ENCODE measurements around the gene LYPLAL1.

Gene LYPLAL1

DNA sequence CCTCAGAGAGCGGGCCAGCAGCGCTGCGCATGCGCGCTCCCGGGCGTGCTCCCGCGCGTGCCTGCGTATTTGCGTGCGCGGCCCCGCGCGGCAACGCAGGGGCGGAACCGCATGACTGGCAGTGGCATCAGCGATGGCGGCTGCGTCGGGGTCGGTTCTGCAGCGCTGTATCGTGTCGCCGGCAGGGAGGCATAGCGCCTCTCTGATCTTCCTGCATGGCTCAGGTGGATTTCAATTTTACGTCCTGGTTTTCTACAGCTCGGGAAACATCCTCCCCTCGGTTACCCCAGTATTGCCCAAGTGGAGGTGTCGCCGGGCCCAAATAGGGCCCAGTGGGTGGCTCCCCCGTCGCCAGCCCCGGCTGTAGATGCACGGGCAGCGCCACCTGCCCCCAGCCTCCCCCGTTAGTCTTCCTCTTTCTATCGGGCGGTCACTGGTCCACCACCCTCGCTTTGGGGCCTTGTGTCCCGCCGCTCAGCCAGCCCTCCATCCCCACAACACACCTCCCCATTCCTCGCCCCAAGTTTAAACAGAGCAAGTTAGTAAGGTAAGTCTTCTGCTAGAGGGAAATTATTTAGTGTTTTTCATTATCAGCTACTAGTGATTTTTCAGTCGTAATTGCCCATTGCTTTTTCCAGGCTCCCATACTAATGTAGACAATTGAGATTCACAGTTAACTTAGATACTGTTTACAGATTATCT, at the start of gene LYPLAL1:
Gene LYPLAL1, plus strand, starts transcription at position 121 of the 702 bp plus-strand sequence. Its CDS starts 13 bp downstream, at position 134.
- DNase-seq = peak; percentile 93

- no peak for DNase-seq
Measured at GRCh38 chr1:219124163-219124562, 49.5 kb upstream of the LYPLAL1 start.

DNA sequence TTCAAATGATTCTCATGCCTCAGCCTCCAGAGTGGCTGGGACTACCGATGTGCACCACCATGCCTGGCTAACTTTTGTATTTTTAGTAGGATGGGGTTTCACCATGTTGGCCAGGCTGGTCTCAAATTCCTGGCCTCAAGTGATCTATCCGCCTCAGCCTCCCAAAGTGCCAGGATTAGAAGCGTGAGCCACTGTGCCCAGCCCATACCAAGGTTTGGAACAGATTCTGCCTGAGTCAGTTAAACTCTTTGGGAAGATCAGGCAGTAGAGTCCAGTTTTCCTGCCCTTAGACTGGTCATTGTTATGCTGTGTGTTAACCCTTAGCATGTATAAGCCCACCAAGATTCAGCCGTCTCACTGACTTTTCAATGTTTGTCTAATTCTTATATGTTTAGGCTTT, 48.3 kb upstream of the LYPLAL1 start:
- no peak for DNase-seq

DNA sequence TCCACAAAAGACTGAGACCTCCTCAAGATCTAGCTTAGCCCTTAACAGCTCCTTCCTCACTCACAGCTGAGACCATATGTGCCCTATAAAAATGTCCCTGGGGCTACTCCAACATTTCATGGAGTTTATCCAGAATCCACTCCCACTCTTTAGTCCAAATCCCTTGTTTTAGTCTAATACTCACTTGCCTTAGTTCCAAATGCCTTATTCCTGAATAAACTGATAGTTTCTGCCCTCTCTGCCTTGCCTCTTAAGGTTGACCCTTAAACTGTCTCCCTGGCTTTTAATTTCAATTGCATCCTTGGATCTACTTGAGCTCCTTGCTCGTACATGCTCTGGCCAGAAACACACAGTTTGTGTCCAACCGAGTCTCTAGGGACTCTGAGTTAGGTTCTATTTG, 47.3 kb upstream of the LYPLAL1 start:
- no peak for DNase-seq

DNA sequence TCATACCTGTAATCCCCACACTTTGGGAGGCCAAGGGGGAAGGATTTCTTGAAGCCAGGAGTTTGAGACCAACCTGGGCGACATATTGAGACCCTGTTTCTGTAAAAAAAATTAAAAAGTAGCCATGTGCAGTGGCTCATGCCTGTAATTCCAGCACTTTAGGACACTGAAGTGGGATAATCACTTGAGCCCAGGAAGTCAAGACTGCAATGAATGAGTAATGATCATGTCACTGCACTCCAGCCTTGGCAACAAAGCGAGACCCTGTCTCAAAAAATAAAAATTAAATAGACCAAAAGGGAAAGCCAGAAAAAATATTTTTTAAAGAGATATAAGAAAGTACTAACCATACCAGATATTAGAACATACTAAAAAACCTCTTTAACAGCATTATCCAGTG, 44.7 kb upstream of the LYPLAL1 start:
- no peak for DNase-seq

DNA sequence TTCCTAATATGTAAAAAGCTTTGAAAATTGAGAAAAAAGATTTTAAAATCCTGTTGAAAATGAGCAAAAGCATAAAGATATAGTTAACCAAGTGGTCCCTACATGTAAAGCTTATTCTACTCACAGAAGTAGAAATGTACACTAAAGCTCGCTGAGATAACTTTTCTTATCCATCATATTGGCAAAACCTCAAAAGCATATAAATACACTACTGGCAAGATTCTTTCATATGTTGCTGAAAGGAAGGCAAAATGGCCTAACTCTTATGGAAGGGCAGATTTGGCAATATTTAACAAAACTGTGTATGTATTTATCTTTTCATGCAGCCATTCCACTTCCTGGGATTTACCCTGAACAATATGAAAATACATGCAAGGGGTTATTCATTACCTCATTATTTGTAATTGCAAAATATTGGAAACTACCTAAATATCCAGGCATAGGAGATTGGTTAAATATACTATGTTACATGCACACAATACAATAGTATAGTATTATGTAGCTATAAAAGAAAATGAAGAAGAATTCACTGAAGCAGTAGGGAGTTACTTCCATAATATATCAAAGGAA, 43.2 kb upstream of the LYPLAL1 start:
- no peak for DNase-seq

- DNase-seq = no peak
Measured at GRCh38 chr1:219132939-219133338, 40.7 kb upstream of the LYPLAL1 start.

GRCh38 chr1:219138747-219139146, 34.9 kb upstream of the LYPLAL1 start:
- no peak for DNase-seq

DNA sequence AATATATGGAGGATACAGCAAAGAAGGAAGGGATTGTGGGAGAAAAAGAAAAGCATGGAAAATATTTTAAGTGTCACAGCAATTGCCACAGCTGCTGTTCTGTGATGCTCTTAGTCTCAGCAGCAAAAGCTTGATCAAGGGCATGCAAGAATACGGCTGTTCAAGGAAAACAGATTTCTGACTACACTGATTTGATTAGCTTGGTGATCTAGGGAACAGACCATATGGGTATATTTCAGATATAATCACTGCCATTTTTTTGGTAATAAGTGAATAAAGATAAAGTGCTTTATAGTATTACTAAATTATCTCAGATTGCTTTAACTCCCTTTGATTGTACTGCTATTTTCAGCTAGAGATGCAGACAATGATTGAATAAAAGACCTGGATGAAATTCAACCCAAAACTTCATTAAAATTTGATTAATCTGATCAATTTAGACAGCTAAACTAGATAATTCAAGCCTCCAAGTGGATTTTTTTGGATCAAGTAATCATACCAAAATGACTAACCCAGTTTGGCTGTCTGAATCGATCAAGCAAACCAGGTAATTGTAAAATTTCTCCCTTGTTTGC, 33.3 kb upstream of the LYPLAL1 start:
- DNase-seq = no peak

- no peak for DNase-seq
Measured at GRCh38 chr1:219143735-219144134, 29.9 kb upstream of the LYPLAL1 start.

GRCh38 chr1:219144658-219145315, 28.9 kb upstream of the LYPLAL1 start:
- DNase-seq = no peak

DNA sequence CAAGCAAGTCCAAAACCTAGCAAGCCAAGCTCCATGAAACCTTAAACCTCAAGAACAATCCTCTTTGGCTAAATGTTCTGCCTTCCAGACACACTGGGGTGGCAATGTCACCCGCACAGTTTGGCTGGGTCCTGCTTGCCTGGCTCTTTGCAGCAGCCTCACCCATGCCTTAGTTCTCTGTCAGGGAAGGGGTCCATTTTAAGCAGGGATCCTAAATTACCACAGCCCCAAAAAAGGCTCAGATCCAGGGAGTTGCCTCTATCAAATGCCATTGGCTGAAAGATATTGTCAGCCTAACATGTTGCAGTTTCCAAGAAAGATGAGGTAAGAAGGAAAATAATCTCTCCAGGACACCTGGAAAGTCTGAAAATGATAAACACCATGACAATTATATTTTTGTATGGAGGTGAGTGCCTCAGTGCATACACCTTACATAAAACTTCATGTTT, 26.1 kb upstream of the LYPLAL1 start:
- DNase-seq = no peak

GRCh38 chr1:219149009-219149577, 24.6 kb upstream of the LYPLAL1 start:
- DNase-seq = no peak

DNA sequence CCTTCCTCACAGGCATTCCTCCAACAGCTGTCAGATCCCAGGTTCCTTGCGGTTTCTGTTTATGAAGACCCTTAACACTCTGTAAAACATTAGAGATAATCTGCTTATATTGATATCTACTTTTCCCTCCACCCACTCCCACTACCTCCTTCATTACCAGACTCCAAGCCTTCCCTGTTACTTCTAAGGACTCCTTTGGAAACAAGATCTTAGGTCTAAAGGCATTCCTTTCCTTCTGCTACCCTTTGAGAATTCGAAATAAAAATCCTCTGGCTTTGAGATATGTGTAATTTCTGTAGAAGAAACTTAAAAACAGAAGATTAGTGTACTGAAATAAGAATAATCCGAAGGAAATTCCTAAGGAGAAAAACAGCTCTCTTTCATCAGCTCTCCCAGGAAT, 23.7 kb upstream of the LYPLAL1 start:
- DNase-seq = no peak

DNA sequence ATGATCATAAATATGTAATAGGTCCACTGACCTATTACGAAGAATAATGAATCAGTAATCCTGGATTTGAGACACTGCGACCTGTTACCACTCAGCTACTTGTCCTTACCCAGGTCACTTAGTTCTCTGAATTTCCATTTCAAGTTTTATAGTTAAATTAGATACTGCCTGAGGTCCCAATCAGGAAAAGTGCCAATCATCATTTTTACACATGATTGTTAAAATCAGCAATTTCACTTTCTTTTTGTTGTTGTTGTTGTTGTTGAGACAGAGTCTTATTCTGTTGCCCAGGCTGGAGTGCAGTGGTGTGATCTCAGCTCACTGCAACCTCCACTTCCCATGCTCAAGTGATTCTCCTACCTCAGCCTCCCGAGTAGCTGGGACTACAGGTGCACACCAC, 22.8 kb upstream of the LYPLAL1 start:
- no peak for DNase-seq

DNA sequence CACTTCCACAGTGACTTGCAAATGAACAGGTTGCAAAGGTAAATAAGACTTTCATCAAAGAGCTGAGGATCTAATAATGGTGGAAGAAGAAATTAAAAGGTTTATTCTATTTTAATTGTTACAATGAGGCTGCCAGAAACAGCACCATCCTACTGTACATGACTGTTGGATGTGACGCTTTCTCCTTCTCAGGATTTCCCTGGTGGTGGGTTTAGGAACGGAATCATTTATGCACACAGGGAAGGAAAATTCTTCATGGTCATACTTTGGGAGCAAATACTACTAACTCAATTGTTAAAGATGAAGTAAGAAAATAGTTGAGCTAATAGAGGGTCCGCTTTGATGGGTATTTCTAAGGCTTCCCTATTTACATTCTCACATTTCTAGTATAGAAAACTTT, 22.2 kb upstream of the LYPLAL1 start:
- no peak for DNase-seq

GRCh38 chr1:219152751-219153150, 20.9 kb upstream of the LYPLAL1 start:
- no peak for DNase-seq

GRCh38 chr1:219153723-219154122, 20.0 kb upstream of the LYPLAL1 start:
- DNase-seq = no peak

- DNase-seq = no peak
Measured at GRCh38 chr1:219155135-219155534, 18.5 kb upstream of the LYPLAL1 start.

DNA sequence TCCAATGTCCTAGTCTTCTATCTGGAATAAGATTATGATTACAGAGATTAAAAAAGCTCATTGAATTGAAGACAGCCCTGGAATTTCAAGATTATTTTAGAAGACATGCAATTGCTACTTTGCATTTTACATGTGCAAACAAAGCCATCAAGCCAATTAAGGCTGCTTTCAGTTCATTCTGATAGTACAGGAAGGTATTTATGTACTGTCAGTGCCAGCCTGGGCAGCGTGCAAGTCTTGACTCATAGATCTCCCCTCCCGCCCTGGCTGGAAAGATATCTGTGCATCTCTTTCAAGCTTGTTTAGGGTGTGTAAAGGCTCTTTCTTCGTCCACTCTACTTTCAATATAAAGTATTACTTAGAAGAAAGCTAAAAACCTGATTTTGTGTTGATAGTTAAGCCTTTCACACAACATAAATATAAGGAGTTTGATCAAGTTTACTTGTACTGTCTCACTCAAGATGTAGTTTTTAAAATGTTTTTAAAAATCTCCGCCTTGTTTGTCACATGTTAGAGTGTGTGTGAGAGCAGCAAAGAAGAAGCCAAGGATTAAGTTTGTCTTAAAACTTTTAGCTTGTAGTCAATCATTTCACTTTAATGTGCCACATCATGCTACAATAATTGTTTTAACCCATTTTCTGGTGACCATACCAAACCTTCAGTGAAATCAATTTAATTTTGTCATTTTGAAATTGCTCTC, 13.6 kb upstream of the LYPLAL1 start:
- no peak for DNase-seq

- DNase-seq = no peak
Measured at GRCh38 chr1:219160967-219161366, 12.7 kb upstream of the LYPLAL1 start.

DNA sequence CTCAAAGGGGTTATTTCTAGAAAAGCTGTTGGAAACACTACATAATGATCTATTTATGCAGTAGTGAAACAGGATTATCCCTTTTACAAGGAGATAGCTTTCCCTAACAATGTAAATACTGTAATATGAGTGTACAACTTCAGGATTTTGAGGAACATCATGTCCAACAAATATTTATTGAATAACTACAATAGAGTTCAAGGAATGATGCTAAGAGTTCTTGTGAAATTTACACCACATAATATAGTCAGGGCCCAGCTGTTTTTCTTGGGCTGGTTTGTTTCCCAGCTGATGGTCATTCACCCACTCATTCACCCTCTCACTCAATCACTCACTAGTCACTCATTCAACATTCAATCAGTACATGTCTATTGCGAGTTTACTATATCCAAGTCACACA, 12.3 kb upstream of the LYPLAL1 start:
- no peak for DNase-seq

GRCh38 chr1:219163401-219163954, 10.2 kb upstream of the LYPLAL1 start:
- no peak for DNase-seq

All from NCI-H1436 (cell line).